NCI-H1105 treated with DMSO at 0.1 percent for 48 hours (cell line): Measurements from ENCODE around the gene MARVELD1.

Source experiments
- DNase-seq: peaks from one replicate; lab custom pipeline; 2025; lab: John Stamatoyannopoulos, UW

The MARVELD1 gene

GRCh38 chr10:97755718-97756117, 42.2 kb downstream of the MARVELD1 start:
- DNase-seq: no peak

- DNase-seq: no peak
Measured at GRCh38 chr10:97757471-97757870, 43.9 kb downstream of the MARVELD1 start.

GRCh38 chr10:97759158-97759887, 45.8 kb downstream of the MARVELD1 start:
- DNase-seq: peak; percentile 27

GRCh38 chr10:97759946-97760345, 46.4 kb downstream of the MARVELD1 start:
- no peak for DNase-seq

- DNase-seq: no peak
Measured at GRCh38 chr10:97760461-97761257, 47.1 kb downstream of the MARVELD1 start.

- no peak for DNase-seq
Measured at GRCh38 chr10:97761331-97761865, 47.9 kb downstream of the MARVELD1 start.

GRCh38 chr10:97762056-97762455, 48.5 kb downstream of the MARVELD1 start:
- DNase-seq: no peak

- no peak for DNase-seq
Measured at GRCh38 chr10:97762816-97763215, 49.3 kb downstream of the MARVELD1 start.

GRCh38 chr10:97763411-97763810, 49.9 kb downstream of the MARVELD1 start:
- DNase-seq: no peak

- no peak for DNase-seq
Measured at GRCh38 chr10:97763947-97764346, 50.4 kb downstream of the MARVELD1 start.

- no peak for DNase-seq
Measured at GRCh38 chr10:97764519-97764931, 51.0 kb downstream of the MARVELD1 start.

GRCh38 chr10:97765201-97765600, 51.7 kb downstream of the MARVELD1 start:
- no peak for DNase-seq

GRCh38 chr10:97766106-97766810, 52.7 kb downstream of the MARVELD1 start:
- no peak for DNase-seq

- DNase-seq: no peak
Measured at GRCh38 chr10:97766996-97767924, 53.7 kb downstream of the MARVELD1 start.
